ENCODE results near the gene RAVER2.

DNA sequence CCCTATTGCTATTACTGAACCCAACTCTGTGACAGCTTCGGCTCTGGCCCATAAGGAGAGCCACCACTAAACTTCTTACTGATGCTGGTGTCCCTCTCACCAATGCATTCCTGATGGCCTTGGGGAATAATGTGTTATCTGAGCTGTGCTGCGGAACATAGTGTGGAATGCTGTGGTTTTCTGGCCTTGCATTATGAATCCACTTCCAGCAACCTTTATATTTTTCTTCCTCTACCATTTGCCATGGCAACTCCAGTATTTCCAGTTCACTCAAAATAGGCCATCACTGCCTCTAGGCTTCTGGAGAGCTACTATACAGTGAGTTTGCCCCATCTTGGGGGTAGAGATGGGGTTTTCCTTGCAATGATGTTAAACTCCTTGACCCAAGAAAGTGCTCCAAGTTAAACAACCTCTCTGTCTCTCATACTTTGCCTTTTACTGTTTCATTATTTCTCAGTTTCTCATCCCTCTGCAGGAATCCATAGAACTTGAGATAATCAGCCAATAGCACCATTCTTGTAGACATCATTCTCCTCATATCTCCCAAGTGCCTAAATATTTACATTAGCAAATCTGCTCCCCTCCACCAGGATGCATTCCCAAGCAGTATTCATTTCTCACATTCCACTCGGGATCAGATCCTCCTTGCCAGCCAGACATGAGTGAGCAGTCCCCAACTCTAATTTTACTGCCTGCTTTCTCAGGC is 11.1 kb upstream of the RAVER2 start:
- TF ChIP-seq, protein P1, sequence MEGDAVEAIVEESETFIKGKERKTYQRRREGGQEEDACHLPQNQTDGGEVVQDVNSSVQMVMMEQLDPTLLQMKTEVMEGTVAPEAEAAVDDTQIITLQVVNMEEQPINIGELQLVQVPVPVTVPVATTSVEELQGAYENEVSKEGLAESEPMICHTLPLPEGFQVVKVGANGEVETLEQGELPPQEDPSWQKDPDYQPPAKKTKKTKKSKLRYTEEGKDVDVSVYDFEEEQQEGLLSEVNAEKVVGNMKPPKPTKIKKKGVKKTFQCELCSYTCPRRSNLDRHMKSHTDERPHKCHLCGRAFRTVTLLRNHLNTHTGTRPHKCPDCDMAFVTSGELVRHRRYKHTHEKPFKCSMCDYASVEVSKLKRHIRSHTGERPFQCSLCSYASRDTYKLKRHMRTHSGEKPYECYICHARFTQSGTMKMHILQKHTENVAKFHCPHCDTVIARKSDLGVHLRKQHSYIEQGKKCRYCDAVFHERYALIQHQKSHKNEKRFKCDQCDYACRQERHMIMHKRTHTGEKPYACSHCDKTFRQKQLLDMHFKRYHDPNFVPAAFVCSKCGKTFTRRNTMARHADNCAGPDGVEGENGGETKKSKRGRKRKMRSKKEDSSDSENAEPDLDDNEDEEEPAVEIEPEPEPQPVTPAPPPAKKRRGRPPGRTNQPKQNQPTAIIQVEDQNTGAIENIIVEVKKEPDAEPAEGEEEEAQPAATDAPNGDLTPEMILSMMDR (IDR thresholded peaks at IDR 0.05), result no peak
- TF ChIP-seq POLR2A (IDR thresholded peaks at IDR 0.05), result no peak

Data from body of pancreas (tissue), 4 donors.